Measurements from ENCODE around the gene KCNH1.

DNA sequence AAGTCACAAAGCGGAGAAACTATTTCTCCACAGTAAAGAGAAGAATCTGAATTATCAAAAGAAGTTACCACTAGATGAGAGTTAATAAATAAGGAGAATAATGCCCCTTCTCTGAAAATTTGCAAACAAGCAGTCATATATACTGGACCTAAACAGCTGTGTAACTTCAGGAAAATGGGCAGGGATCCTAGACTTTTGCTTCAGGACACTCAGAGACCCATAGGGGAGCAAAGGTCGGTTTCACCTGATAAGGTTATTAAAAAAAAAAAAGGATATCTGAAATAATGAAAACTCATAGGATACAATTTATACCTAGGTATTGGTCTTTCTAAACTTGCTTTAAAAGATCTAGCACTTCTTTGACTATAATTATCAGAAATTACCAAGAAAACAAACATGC lies 191.4 kb downstream of the KCNH1 start:
- TF ChIP-seq, protein P1, sequence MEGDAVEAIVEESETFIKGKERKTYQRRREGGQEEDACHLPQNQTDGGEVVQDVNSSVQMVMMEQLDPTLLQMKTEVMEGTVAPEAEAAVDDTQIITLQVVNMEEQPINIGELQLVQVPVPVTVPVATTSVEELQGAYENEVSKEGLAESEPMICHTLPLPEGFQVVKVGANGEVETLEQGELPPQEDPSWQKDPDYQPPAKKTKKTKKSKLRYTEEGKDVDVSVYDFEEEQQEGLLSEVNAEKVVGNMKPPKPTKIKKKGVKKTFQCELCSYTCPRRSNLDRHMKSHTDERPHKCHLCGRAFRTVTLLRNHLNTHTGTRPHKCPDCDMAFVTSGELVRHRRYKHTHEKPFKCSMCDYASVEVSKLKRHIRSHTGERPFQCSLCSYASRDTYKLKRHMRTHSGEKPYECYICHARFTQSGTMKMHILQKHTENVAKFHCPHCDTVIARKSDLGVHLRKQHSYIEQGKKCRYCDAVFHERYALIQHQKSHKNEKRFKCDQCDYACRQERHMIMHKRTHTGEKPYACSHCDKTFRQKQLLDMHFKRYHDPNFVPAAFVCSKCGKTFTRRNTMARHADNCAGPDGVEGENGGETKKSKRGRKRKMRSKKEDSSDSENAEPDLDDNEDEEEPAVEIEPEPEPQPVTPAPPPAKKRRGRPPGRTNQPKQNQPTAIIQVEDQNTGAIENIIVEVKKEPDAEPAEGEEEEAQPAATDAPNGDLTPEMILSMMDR (IDR thresholded peaks at IDR 0.05), result no peak
- no peak for TF ChIP-seq POLR2AphosphoS5 (IDR thresholded peaks at IDR 0.05)
- no peak for TF ChIP-seq POLR2A (IDR thresholded peaks at IDR 0.05)

All from prostate gland (tissue), 2 donors.